Measurements from ENCODE around the gene CENPK.
A peak's percentile ranks its signal among the peaks of the same experiment; 100 is the strongest.
"Not testable (repeated sequence)": the region's sequence is repeated elsewhere in the genome, so short reads cannot be mapped to it uniquely, and the experiment has no call there.

Gene CENPK

DNA sequence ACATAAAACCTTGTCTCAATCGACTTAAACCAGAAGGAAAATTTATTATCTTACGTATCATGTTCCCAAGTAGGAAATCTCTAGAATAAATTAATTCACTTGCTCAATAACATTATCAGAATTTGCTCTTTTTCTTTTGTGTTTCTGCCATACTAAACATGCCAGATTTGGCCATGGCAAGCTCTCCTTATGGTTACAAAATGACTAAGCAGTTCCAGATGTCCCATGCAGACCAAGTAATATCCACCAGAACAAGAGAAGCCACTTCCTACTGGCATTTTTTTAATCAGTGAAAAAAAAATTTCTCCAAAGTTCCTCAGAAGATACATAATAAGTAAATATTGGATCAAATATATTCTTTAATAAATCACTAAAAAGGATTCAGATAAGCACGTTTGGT lies 56.0 kb downstream of the CENPK start:
- no peak for DNase-seq

DNA sequence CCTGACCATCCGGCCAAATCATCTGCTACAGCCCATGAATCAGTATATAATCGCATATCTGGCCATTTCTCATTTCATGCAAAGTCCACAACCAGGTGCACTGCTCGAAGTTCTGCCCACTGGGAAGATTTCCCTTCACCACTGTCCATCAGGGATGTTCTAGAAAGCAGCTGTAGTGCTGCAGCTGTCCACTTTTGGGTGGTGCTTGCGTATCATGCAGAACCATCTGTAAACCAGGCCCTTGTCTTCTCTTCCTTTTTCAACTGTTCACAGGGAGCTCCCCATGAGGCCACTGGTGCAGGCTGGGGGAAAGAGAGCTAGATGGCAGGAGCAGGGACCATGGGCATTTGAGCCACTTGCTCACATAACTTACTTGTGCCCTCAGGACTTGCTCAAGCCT lies 73.8 kb downstream of the CENPK start:
- DNase-seq = no peak

DNA sequence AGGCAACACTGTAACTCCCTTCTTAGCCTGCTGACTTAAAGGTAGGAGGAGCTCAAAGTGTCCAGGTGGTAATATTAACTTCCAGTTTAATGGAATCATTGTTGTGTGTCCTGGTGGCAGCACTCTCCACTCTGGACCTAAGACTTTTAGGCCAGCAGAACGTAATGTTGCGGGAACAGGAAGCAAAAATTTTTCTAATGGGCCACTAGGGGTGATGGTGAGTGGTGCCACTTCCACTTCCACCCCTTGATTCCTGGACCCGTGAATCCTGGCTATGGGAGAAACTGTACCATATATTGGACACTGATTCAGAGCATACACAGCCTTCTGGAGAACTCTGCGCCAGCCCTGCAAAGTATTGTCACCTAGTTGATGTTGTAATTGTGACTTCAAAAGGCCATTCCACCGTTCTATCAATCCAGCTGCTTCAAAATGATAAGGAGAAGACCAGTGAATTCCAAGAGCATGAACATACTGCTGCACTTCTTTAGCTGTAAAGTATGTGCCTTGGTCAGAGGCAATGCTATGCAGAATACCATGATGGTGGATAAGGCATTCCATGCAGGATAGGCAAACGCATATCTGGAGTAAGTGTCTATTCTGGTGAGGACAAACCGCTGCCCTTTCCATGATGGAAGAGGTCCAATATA lies 74.8 kb downstream of the CENPK start:
- DNase-seq = not testable (repeated sequence)

DNA sequence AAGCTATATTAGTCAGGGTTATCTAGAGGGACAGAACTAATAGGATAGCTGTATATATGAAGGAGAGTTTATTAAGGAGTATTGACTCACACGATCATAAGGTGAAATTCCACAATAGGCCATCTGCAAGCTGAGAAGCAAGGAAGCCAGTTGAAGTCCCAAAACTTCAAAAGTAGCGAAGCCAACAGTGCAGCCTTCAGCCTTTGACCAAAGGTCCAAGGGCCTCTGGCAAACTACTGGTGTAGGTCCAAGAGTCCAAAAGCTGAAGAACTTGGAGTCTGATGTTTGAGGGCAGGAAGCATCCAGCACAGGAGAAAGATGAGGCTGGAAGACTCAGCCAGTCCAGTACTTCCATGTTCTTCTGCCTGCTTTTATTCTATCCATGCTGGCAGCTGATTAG lies 76.2 kb downstream of the CENPK start:
- not testable (repeated sequence) for DNase-seq

DNA sequence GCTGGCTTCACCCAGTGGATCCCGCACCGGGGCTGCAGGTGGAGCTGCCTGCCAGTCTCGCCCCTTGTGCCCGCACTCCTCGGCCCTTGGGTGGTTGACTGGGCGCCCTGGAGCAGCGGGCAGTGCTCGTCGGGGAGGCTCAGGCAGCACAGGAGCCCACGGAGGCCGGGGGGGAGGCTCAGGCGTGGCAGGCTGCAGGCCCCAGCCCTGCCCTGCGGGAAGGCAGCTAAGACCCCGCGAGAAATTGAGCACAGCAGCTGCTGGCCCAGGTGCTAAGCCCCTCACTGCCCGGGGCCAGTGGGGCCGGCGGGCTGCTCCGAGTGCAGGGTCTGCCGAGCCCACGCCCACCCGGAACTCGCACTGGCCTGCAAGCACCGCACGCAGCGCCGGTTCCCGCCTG lies 77.6 kb downstream of the CENPK start:
- no peak for DNase-seq

DNA sequence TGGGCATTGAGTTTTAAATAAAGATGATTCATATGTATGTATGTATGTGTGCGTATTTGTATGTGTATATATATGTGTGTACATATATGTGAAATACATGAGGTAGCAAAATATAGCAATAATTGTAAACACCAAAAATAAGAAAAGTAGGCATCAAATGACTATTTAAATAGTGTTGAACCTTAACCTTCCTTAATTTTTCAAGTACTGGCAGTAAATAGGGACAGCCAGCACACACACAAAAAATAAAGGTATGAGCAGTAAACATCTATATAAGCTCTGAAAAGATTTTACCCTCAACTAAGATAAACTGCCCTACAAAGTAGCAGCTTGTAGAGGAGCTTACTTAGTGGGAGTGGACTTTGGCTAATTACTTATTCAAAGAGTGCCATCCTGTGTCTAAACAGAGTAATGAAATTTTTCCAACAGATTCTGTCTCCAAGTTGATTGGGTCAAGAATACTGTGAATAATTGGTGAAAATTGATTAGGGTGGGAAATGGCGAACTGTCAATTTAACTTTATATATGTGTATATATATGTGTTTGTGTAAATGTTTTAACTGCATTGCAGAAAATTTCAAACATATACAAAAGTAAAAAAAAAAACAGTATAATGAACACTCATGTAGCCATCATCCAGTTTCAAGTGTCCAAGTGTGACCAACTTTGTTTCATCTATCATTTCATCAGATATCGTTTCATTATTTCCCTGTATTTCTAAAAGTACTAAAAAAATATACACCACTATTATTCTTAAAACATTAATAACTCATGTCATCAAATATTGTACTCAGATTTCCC lies 79.2 kb downstream of the CENPK start:
- DNase-seq = no peak

DNA sequence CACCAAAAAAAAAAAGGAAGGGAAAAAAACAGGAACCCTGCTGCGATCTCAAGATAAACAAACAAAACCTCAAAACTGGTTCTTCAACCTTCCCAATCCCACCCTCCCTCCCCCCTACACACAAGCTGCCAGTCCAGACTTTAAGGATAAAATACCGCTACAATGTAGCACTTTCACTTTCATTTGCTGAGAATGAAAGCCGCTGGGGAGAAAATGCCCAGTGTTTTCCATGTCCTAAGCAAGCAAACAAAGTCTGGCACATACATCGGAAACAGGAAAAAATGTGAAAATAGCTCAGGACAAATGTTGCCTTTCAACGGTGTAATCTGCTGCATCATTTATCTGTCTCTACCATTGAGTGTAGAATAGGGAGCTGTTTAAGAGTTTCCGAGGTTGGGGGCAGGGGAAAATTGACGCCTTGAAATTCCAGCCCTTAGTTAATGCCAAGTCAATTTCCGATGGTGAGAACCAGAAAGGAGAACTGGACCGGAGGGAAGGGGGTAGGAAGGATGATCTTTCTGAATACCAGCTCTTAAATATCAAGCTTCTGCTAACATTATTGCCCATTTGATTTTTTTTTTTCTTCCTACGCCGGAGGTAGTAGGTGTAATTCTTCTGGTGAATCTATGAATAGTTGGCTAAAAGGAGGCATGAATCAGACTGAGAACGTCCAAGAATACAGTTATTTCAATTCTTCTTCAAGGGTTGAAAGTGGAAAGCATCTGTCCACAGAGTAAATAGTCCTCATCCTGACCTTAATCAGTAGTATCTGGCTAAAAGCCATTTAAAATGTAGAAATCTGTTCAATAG lies 80.0 kb downstream of the CENPK start:
- DNase-seq = peak; percentile 7

DNA sequence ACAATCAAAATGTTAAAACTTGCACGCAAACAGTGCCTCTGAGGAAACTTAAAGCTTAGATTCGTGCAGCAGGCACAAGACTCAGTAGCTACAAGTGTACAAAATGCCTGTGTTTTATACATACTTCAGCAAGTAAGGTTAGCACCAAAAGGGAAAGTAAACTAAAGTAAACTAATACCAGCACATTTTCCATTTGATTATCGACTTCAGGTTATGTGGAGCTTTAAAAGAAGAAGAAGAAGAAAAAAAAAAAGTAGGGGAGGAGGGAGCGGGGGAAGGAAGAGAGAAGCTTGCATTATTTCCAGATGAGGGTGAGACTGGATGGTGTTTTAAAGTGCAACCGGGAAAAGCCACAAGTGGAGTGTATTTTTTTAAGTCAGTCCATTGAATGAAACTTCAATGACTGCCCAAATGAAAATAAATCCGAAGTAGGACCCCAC lies 80.7 kb downstream of the CENPK start:
- DNase-seq = no peak

DNA sequence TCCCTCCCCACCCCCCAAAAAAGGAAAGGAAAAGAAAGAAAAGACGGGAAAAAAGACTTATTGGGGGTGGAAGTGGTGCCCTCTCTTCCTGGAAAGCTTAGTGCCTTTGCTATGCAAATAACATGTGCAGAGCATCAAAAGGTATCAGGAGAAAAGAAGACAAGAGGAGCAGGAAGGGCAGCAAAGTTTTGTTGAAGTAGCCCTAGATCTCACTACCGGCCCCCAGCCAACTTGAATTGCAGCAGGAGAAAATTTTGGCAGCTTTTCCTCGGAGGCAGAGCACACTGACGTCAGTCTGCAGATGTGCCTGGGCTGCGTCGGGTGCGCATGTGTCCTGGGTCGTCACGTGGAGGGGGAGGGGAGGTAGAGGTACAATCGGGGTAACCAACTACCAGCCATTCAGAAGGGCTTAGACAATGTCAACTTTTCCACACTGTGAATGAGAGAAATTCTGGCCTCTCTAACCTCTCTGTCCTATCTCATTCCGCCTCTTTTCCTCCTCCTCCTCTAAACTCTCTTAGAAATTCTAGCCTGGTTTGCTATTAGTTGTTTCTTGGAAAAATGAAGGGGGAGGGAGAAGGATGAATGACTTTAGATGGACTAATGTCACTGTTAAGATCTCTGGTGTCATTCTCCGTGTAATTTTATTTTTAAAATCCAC lies 81.2 kb downstream of the CENPK start, which contains the start of gene ADAMTS6:
TSS of gene ADAMTS6 (minus strand) at position 286 of the 661 bp plus-strand sequence. CDS start 8,247 bp downstream, outside the sequence.
- peak; percentile 83 for DNase-seq

DNA sequence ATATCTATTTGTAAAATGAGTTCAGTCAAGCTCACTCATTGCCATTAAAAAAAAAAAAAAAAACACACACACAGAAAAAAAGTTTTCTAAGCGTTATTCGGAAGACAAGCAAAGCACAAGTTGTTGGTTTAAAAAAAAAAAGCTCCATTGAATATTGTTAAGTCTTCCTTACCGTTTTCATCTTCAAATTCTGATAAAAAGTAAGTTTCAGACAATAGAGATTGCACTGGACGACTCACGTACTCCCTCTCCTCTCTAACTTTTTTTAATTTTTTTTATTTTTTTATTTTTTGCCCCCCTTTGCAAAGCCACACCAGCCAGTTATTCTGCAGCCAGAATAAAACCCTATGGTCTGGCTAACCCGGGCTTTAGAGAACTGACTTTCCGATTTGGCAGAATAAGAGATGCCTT lies 81.8 kb downstream of the CENPK start:
- DNase-seq = no peak

DNA sequence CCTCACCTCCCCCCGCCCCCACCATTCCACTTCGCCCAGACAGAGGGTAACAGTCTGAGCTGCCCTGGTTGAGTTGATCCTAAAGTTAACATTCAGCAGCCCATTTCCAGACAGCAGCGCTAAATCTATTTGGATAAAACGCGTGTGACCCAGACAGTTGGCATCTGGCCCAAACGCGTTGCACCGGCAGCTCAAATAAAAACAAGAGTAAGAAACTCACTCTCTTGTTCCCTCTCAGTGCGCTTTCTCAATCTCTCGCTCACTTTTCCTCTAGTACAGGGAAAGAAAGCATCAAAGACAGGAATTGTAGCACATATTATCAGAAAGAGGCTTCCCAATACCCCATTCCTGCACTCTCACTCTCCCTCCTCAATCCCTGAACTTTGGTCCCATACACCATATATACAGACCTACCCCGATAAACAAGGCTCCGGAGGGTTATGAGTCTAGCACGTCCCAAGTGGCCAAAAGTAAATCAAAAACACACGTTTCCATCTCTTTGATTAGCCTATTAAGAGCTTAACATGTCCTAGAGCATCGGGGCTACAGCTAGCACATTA lies 82.6 kb downstream of the CENPK start:
- DNase-seq = peak; percentile 61

DNA sequence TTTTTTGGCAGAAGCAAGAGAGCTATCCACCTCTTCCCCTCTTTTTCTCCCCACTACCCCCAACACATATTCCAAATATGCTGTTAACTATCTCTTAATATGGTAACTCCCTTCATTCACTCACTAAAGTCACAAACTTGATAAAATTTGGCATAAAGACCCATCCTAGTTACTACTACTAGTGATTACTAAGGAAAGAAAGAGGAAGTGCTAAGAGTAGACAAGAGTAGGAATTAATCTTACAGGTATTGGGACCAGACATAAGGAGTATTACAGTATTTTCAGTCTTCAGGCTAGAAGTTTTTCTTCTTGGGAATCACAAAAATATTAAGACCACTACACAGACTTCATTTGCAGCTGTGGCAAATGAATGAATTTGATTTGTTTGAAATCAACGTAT lies 83.4 kb downstream of the CENPK start:
- DNase-seq = no peak

DNA sequence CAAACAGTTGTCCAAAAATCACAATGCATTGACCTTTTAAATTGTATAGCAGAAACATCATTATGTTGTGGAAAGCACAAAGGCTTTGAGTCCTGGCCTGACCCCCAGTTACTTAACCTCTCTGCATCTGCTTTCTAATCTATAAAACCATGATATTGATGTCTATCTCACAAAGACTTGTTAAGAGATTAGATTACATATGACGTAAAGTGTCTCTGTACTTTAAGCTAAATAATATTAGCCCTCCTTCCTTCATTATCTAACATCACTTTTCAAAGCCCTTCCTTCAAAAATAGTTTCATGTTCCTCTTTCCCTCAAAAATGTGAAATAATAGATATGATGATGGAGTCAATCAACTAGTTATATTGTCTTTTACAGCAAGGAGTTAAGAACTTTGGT lies 84.6 kb downstream of the CENPK start:
- no peak for DNase-seq

DNA sequence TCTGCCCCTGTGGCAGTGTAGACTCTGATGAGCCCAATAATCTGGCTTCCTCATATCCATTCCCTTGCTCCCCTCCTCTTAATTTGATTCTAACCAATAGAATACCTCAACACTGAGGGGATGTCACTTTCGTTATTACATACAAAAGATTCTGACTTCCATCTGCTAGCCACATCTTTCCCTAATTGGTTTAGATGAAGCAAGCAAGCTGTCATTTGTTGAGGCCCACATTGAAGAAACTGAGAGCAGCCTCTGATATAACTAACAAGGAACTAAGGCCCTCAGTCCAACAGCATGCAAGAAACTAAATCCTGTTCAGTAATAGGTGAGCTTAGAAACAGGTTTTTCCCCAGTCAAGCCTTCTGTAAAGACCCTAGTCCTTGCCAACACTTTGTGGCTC lies 87.1 kb downstream of the CENPK start:
- no peak for DNase-seq

DNA sequence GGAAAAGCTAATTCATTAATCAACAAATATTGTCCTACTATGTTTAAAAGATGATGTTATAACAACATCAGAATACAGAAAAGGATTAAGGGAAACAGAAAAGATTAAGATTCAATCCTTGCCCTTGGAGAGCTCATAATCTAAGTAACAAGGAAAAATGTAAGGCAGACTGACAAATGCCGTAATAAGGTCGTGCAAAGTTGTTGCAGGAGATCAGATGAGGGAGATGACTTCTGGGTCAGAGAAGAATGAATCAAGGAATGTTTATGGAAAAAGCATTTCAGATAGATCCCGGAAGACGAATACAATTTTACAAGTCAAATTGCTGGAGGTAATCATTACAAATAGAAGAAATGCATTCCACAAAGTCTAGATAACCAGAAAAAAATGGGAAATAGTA lies 87.6 kb downstream of the CENPK start:
- no peak for DNase-seq

DNA sequence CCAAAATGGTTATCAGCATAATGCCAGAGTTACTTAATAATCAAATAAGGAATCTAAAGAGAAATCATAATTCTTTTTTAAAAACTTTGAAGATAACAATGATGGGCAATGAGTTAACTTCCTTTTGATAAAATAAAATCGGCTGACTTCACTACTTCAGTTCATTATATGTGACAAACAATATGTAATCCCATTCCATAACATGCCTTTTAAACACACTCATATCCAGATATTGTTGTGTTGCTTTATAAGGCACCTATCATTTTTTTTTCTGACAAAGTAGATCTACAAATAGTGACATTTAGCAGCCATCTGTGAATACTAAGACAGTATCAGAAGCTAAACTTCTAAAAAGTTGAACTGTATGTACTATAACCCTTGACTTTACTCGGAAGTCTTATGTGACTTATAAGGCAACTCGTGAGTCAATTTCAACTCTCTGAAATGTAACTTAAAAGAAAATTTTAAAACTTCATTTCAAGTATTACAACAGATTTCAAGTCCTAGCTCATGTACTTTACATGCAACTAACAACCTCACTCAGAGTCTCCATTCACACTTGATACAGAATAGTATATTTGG lies 88.7 kb downstream of the CENPK start:
- DNase-seq = no peak

DNA sequence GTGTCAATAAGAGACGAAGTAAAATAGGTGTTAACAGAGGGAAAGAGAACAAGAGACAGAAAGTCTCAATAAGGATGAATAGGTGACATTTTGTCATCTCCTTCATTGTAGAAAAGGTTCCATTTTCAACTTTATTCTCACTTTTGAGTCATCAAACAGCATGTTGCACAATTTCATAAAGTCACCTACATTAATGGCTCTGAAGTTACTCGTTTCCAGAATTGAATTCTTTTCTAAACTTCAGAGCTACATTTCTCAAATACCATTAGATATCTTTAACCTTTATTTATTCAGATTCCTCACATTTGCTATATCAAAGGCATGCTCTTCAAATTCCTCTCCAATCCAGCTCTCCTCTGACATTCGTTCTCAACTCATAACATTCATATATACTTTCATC lies 94.3 kb downstream of the CENPK start:
- no peak for DNase-seq
